ENCODE data around the gene ADSS1.

GRCh38 chr14:104795781-104796686 is 72.0 kb downstream of the ADSS1 start:
- TF ChIP-seq CTCF (IDR thresholded peaks at IDR 0.05), result no peak
- no peak for TF ChIP-seq POLR2A (IDR thresholded peaks at IDR 0.05)
- TF ChIP-seq POLR2AphosphoS5 (IDR thresholded peaks at IDR 0.05), result peak in 1 of 3 donors; percentile 38
